AG04449 (cell line): ENCODE measurements around the gene SMC1B.

ENCODE experiments used
- CTCF ChIA-PET: fragments of 350-600 bp; formaldehyde crosslinking; extraction: SDS; loops from one replicate; lab custom pipeline; 2021; ENCODE audit warnings: antibody characterized with exemption; lab: Yijun Ruan, JAX
- POLR2A ChIA-PET: fragments of 400-600, 350-600 bp; formaldehyde crosslinking; extraction: SDS; loops from one replicate; lab custom pipeline; 2020; ENCODE audit warnings: antibody characterized with exemption, inconsistent platforms; lab: Yijun Ruan, JAX
- DNase-seq: peaks from one replicate; pipeline ENCODE4 v3.0.0-alpha.2; 2010; ENCODE audit warnings: low read depth, low spot score
- H3K4me3 ChIP-seq: 2 replicates; pipeline ENCODE4 v1.5.1; 2011; ENCODE audit warnings: low read depth, mild to moderate bottlenecking, control low read depth, low read length
- CTCF ChIP-seq: IDR thresholded peaks from one replicate; pipeline ENCODE4 v1.5.1; 2011; ENCODE audit warnings: mild to moderate bottlenecking, moderate library complexity, low read length, control low read depth, inconsistent platforms; ENCODE audit not compliant: insufficient read depth; ENCODE audit errors: missing control alignments

The SMC1B gene

GRCh38 chr22:45309422-45310227 is 103.8 kb downstream of the SMC1B start, which contains the start of gene FAM118A:
FAM118A (plus strand) TSS chr22:45309934; CDS start chr22:45322380, 12,446 bp downstream.
- H3K4me3 ChIP-seq, result peak within 1 kb of the TSS; percentile 78
- no peak for TF ChIP-seq CTCF
- CTCF ChIA-PET, result no interaction called here
- POLR2A ChIA-PET, result no interaction called here
- no peak for DNase-seq

- no peak for DNase-seq
- ChIA-PET CTCF (no interaction called here), POLR2A (no interaction called here)
- no peak for TF ChIP-seq CTCF
- H3K4me3 ChIP-seq, result peak overlapping the region; percentile 60
Measured at GRCh38 chr22:45308957-45309421, 104.4 kb downstream of the SMC1B start.

GRCh38 chr22:45308391-45308956 is 104.9 kb downstream of the SMC1B start:
- TF ChIP-seq CTCF, result no peak
- H3K4me3 ChIP-seq, result no peak overlapping the region
- no peak for DNase-seq
- ChIA-PET POLR2A (interaction anchor here (0.7 kb wide), 1 partner anchor 54 kb away, joined by 3 read pairs; no protein-coding TSS in a partner anchor), CTCF (interaction anchor here (1.1 kb wide), 1 partner anchor 11 kb away, joined by 4 read pairs; no protein-coding TSS in a partner anchor)

GRCh38 chr22:45306139-45306538 is 107.3 kb downstream of the SMC1B start:
- no peak overlapping the region for H3K4me3 ChIP-seq
- TF ChIP-seq CTCF, result no peak
- ChIA-PET POLR2A (no interaction called here), CTCF (interaction anchor here (1.3 kb wide), 1 partner anchor 12 kb away, joined by 4 read pairs; no protein-coding TSS in a partner anchor)
- DNase-seq, result no peak

GRCh38 chr22:45305456-45306075 is 107.8 kb downstream of the SMC1B start:
- POLR2A ChIA-PET, result no interaction called here
- no peak for TF ChIP-seq CTCF
- DNase-seq, result no peak
- H3K4me3 ChIP-seq, result no peak overlapping the region
- CTCF ChIA-PET, result interaction anchor here (1.3 kb wide), 1 partner anchor 31 kb away, joined by 3 read pairs; no protein-coding TSS in a partner anchor
